Muscle of arm (tissue), 12 donors: Measurements from ENCODE around the gene ACSS1. TPM values are rescaled to one million over a fixed set of nuclear protein-coding genes. Genes with fewer than 3 reads are reported as not detected.

ENCODE experiments used
- DNase-seq: peaks from one replicate; pipeline ENCODE4 v3.0.0-alpha.2; 2013
- polyA plus RNA-seq, 12 donors: library from polyadenylated mRNA; unstranded; fragments of 120-200 nt; gene quantifications; one replicate each; pipeline ENCODE4 v1.2.1, GENCODE V29; 2013; ENCODE audit not compliant: insufficient read length in 12 of 12

ACSS1 gene
- polyA plus RNA-seq, 12 donors: 14.6 to 33.5 (median 20.6) TPM; not detected in 1

DNA sequence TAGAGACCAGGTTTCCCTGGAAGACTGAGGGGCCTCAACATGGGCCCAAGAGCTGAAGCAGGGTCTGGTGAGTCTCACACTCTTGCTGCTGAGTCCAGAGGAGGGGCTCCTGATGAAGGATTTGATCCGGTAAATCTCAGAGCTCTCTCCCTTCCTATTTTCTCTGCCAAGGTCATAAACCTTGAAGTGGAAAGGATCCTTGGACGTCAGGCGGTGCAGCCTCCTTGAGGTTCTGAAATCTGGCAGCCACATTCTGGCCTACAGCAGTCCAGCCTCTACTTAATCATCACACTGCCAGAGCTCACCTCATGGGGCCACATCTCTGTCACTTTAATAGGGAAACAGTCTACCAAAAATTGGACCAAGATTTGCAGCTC lies 24.0 kb downstream of the ACSS1 start:
- no peak for DNase-seq

DNA sequence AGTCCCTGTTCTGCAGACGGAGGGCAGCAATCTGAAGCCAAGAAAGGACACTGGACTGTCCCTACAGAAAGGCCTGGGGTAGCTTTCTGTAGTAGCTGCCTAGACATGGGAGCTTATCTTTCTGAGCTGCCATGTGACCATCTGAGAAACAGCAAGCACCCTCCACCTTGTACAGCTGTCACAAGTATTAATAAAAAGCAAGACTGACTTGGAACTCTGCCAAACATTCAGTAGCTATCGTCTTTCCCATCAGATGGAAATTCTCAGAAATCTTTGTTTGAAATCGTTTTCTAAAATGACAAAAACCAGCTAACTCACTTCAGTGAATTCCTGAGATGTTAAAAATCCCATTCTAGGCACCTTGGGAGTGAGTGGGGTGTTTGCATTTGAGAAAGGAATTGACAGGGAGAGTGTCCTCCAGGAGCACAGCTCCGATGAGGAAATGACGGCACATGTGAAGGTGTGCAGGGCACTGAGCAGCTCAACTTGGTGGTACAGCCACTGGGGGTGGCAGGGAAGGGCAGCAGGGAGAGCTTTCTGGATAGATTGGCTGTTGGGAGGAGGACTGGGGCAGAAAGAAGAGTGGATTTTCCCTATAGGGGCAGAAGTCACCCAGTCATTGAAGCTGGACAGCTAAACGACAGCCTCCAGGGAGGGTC lies 24.5 kb downstream of the ACSS1 start:
- DNase-seq: no peak

DNA sequence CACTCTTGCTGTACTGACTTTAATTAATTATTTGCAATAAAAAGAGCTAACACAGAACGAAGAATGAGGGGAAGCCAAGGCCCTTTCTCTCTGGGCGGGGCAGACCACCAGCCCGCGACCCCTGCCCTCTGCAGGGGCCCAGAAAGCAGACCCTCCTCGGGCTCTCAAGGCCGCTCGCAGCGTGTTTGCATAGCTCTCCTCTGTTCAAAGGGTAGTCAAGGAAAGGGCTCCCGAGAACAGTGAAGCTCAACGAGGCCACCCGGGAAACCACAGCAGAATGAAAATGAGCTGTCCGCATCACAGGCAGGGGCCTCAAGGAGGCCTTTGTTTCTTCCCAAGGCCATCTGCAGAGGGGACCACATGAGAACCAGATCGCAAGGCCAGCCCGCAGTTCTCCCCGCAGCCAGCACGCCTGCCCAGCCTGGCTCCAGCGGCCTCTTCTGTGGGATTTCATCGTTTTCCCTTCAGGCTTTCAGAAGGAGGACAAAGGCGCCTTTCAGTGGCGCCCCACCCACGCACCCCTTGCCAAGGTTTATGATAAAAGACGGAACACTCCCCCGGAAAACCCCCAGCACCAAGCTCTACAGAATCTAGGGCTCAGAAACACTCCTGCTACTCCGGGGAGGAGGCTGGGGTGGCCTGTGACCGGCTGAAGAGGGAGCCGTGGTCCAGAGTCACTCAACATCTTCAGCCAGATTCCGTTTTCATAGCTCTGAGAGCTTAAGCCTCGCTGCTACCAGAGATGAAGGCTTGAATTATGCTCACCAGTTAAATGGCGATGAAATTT lies 25.3 kb downstream of the ACSS1 start:
- no peak for DNase-seq

DNA sequence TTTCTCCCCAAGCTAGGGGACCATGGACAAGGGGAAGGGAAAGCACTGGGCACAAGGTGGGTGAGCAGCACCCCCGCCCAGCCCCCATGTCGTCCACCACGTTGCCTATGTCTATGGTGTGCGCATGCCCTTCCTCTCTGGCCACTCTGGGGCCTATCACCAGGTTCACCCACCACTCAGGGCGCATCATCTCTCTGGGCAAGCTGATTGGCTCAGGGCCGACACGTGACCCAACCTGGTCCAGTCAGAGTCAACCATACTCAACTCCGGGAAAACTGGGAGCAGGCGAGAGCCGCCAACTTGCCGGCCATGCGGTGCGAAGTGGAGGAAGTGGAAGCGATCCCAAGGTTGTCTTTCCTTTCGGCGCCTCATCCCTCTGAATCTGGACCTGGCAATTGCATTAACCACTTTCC lies 25.9 kb downstream of the ACSS1 start:
- no peak for DNase-seq

DNA sequence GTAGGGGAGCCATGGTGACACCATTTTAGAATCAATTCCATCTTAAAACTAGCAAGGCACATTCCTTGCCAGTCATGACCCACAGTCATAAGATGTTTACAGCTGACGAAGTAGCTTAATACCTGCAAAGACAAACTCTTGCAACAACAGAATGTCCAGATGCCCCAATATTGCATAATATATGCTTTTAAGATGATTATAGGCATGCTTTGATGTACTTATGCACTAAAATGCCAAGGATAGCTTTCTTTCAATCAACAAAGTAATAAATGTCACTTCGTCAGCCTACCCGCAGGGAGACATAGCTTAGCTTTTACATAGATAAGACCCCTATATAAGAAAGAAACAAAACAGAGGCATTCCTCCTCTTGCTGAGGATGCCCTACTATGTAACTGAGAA lies 26.7 kb downstream of the ACSS1 start:
- no peak for DNase-seq

DNA sequence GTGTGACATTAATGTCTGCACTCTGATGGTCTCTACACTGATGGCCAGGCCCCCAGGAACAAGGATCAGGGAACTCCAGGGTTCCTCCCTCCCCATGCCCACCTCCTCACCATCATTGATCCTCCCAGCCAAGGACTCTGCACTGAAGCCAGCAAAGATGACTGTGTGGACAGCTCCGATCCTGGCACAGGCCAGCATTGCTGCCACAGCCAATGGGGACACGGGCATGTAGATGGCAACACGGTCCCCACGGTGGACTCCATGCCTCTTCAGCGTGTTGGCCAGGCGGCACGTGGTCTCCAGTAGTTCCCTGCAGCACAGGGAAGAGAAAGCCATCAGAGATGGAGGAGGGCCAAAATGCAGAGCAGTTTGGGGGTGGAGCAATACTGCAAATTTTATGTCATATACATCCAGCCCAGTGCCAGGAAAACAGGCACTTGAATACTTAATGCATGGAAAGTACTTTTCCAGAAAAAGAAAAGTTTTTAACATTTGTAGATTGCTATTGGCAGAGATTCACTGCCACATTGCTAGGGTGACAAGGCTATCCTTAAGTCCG lies 27.2 kb downstream of the ACSS1 start:
- DNase-seq: no peak

DNA sequence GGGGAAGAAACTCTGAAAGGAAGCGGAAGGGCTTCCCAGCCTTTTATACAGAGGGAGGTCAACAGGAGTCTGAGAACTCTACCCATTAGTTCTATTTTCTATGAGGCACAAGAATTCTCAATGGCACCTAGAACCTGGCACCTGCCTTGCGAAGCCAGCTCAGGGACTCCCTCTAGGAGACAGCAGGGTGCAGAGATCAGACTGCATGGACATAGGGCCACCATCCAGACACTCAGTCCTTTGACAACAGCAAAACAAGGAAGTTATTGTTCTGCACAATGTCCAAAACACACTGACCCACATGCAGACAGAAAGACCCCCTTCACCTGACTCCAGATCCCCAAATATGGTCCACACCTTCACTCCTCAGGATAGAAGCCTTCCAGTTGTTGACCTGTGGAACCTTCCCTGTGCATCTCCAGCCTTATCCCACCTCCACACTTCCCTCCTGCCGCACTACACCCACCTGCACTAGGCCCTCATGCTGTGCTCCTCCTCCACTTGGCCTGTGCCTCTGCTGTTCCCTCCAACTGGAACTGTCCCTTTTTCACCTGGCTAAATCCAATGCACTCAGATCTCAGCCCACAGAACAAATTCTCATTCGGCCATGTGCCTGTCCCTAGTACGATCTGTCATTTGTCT lies 27.8 kb downstream of the ACSS1 start:
- no peak for DNase-seq

DNA sequence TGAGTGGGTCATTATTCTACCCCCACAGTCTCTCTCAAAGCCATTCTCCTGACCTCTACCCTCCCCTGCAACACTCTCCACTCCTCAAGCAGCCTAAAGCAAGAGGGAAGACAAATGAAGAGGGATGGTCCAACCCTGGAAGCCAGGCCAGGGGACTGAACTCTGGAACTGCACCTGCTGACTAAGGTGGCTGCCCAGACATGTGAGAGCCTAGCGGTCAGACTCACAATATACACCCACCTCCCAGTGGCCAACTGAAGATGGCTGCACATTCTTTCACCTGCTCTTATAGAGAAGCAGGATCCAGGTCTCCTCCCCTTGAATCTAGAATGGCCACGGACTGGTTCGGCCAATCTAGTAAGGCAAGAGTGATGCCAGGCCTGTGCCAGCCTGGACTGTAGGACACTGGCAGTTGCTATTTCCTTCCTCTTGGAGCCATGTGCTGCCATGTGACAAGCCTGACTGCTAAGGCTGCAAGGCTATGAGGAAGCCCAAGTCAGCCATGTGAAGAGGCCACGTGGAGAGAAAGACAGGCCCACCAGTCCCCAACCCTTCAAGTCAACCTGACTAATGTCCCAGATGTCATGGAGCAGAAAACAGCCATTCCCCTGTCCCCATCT lies 31.8 kb downstream of the ACSS1 start:
- no peak for DNase-seq

DNA sequence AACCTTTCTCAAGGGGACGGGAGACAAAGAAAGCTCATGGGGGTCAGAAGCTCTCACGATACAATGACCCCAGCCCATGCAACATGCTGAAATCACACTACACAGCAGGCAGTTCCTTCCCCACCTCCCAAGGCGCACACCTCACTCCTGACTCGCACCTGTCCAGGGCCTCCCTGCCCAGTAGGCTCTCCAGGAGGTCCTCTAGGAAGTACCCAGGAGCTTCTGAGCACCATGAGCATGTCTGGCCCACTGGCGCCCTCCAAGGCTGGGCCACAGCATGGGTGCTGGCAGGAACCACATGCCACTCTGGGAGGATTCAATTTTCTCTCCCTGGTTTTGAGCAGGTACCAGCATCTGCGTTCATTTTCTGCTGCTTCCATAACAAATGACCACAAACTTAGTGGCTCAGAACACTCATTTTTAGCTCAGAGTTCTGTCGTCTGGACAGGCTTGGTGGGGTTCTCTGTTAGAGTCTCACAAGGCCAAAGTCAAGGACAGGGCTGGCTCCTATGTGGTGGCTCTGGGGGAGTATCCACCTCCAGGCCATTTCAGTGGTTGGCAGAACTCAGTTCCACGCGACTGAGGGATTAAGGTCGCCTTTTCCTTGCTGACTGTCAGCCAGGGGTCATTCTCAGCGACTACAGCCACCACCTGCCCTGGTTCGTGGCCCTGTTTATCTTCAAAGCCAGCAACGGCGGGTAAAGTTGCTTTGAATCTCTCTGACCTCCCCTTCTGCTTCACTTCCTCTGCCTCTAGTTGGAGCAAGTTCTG lies 32.7 kb downstream of the ACSS1 start:
- no peak for DNase-seq

GRCh38 chr20:25024171-25024570 lies 33.8 kb downstream of the ACSS1 start:
- no peak for DNase-seq

DNA sequence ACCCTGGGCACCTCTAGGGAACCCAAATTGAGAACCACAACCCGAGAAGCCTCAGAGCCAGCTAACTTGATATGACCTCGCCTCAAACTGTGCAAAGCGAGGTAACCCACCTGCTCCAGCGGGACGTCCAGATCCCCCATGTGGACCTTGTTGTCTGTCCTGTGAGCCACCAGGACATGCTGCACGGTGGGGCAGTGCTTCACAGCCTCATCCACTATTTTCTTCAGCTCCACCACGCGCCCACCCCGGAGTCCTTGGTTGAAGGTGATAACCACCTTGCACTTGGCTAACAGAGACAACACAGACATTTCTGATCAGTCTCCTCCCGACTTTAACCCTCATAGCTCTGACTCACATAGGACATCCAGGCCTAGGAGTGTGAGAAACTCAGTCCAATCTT lies 34.6 kb downstream of the ACSS1 start:
- no peak for DNase-seq

GRCh38 chr20:25022680-25023079 lies 35.3 kb downstream of the ACSS1 start:
- DNase-seq: no peak

- no peak for DNase-seq
Measured at GRCh38 chr20:25021336-25021735, 36.6 kb downstream of the ACSS1 start.

- DNase-seq: no peak
Measured at GRCh38 chr20:25020901-25021301, 37.0 kb downstream of the ACSS1 start.

- DNase-seq: no peak
Measured at GRCh38 chr20:25020345-25020744, 37.6 kb downstream of the ACSS1 start.

- no peak for DNase-seq
Measured at GRCh38 chr20:25019381-25020155, 38.4 kb downstream of the ACSS1 start.

- DNase-seq: no peak
Measured at GRCh38 chr20:25018841-25019240, 39.1 kb downstream of the ACSS1 start.

GRCh38 chr20:25018425-25018824 lies 39.5 kb downstream of the ACSS1 start:
- DNase-seq: no peak

- no peak for DNase-seq
Measured at GRCh38 chr20:25017257-25017803, 40.6 kb downstream of the ACSS1 start.

- no peak for DNase-seq
Measured at GRCh38 chr20:25016471-25016870, 41.5 kb downstream of the ACSS1 start.
